CD4-positive, alpha-beta T cell (primary cell): Measurements from ENCODE around the gene MIA2. TPM values are rescaled to one million over a fixed set of nuclear protein-coding genes. Genes with fewer than 3 reads are reported as not detected.
A peak's percentile ranks its signal among the peaks of the same experiment; 100 is the strongest.

Experiments used
- ATAC-seq: fragments of 200-7000 bp; cut with Tn5 transposase; one replicate; pipeline ENCODE4 v1.10.0; 2022; ENCODE audit warnings: mild to moderate bottlenecking; ENCODE audit not compliant: poor library complexity
- CTCF ChIA-PET: fragments of 350-600 bp; sonication (Branson Sonifier 250); formaldehyde crosslinking; loops from one replicate; lab custom pipeline; 2021; ENCODE audit warnings: antibody characterized with exemption, inconsistent platforms; lab: Charles Lee
- POLR2A ChIA-PET: fragments of 350-600 bp; sonication (Branson Sonifier 250); formaldehyde crosslinking; loops from one replicate; lab custom pipeline; 2021; ENCODE audit warnings: antibody characterized with exemption, inconsistent platforms; lab: Charles Lee
- DNase-seq, 14 experiments: peaks; one replicate each; pipeline ENCODE4 v3.0.0-alpha.2; 2013 to 2020; ENCODE audit warnings: mixed read lengths in 2 of 14
- H3K27ac ChIP-seq, 2 donors: one replicate each; pipeline versions ENCODE4 v1.5.1 to v1.7.0; 2013; ENCODE audit warnings: low read length in 2 of 2, low read depth in 1 of 2, mild to moderate bottlenecking in 1 of 2
- H3K27me3 ChIP-seq, 2 experiments: 1 replicate in 1 of 2; 2 replicates in 1 of 2; pipeline versions ENCODE4 v1.6.1 to v1.7.0; 2013; ENCODE audit warnings: low read length in 2 of 2, control low read depth in 1 of 2, mild to moderate bottlenecking in 1 of 2, moderate library complexity in 1 of 2; ENCODE audit not compliant: insufficient read depth in 2 of 2, control insufficient read depth in 1 of 2
- H3K36me3 ChIP-seq: one replicate; pipeline ENCODE4 v1.6.1; 2013; ENCODE audit warnings: low read length, control low read depth; ENCODE audit not compliant: insufficient read depth
- H3K4me1 ChIP-seq: one replicate; pipeline ENCODE4 v1.6.1; 2013; ENCODE audit warnings: low read length, control low read depth; ENCODE audit not compliant: insufficient read depth
- H3K4me3 ChIP-seq: one replicate; pipeline ENCODE4 v1.5.1; 2013; ENCODE audit warnings: mild to moderate bottlenecking, low read length, moderate library complexity
- H3K9me3 ChIP-seq, 2 experiments: 1 replicate in 1 of 2; 2 replicates in 1 of 2; pipeline versions ENCODE4 v1.6.1 to v1.7.0; 2013; ENCODE audit warnings: low read length in 2 of 2, mild to moderate bottlenecking in 2 of 2, control low read depth in 1 of 2, moderate library complexity in 1 of 2; ENCODE audit not compliant: control insufficient read depth in 1 of 2, insufficient read depth in 1 of 2
- H3K27ac Mint-ChIP-seq: one replicate; pipeline ENCODE4 v1.8.0; 2020; ENCODE audit warnings: mixed read lengths
- H3K27me3 Mint-ChIP-seq: one replicate; pipeline ENCODE4 v1.8.0; 2021; ENCODE audit warnings: mixed read lengths
- H3K36me3 Mint-ChIP-seq: one replicate; pipeline ENCODE4 v1.8.0; 2021; ENCODE audit warnings: low read depth, mixed read lengths
- H3K4me1 Mint-ChIP-seq: one replicate; pipeline ENCODE4 v1.8.0; 2021; ENCODE audit warnings: low read depth, mixed read lengths
- H3K4me3 Mint-ChIP-seq: one replicate; pipeline ENCODE4 v1.8.0; 2020; ENCODE audit warnings: mild to moderate bottlenecking, mixed read lengths
- H3K9me3 Mint-ChIP-seq: one replicate; pipeline ENCODE4 v1.8.0; 2020; ENCODE audit warnings: mixed read lengths
- intact Hi-C, 2 experiments: fragments of 100-400 bp; cut with DNase I in 1 of 2; cut with micrococcal nuclease in 1 of 2; formaldehyde crosslinking; loops; one replicate each; pipeline versions ENCODE4 v1.15.1 to v1.9.0; 2023 to 2025; cut with DNase I, micrococcal nuclease
- total RNA-seq, 174 experiments: library from RNA in 2 of 174; stranded (reverse) in 2 of 174; gene quantifications; one replicate each; pipeline ENCODE4 v1.2.3 and lab custom pipeline; 2021 to 2026
- TF ChIP-seq, protein P1 (sequence below): fragments of 200-600 bp; IDR thresholded peaks from one replicate; pipeline ENCODE4 v1.8.0; 2022; ENCODE audit warnings: antibody characterized with exemption, mild to moderate bottlenecking

The MIA2 gene
- total RNA-seq, 2 experiments from 2014 or later = 21.1 to 24.1 TPM

DNA sequence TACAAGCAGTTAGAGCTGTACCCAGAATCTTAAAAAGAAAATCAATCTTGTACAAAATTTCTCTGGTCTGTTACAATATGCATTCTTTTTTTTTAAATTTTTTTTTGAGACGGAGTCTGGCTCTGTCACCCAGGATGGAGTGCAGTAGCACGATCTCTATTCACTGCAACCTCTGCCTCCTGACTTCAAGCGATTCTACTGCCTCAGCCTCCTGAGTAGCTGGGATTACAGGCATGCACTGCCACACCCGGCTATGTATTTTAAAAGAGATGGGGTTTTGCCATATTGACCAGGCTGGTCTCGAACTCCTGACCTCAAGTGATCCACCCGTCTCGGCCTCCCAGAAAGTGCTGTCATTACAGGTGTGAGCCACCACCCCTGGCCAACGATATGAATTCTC is 194.4 kb downstream of the MIA2 start:
- Histone ChIP-seq H3K9me3 (no peaks in the 10 kb centered on the region), H3K27ac (no peak overlapping the region), H3K4me1 (peaks cover 33% of the 10 kb centered on the region), H3K36me3 (no peaks in the 10 kb centered on the region), H3K27me3 (no peaks in the 10 kb centered on the region), H3K4me3 (no peak overlapping the region)
- DNase-seq (no peak), ATAC-seq (no peak)
- Mint-ChIP-seq H3K36me3 (peaks cover 37% of the 10 kb centered on the region), H3K27me3 (no peaks in the 10 kb centered on the region), H3K4me3 (peak overlapping the region; percentile 100), H3K27ac (no peak overlapping the region), H3K4me1 (peaks cover 77% of the 10 kb centered on the region), H3K9me3 (no peaks in the 10 kb centered on the region)
- intact Hi-C loops = loop anchor here in 1 of 2 experiments (5.0 kb wide), 1 partner anchor 161 kb away; no protein-coding TSS in a partner anchor
- ChIA-PET POLR2A (interaction anchor here (0.9 kb wide), 1 partner anchor 11 kb away, joined by 3 read pairs; no protein-coding TSS in a partner anchor), CTCF (no interaction called here)
- TF ChIP-seq, protein P1, sequence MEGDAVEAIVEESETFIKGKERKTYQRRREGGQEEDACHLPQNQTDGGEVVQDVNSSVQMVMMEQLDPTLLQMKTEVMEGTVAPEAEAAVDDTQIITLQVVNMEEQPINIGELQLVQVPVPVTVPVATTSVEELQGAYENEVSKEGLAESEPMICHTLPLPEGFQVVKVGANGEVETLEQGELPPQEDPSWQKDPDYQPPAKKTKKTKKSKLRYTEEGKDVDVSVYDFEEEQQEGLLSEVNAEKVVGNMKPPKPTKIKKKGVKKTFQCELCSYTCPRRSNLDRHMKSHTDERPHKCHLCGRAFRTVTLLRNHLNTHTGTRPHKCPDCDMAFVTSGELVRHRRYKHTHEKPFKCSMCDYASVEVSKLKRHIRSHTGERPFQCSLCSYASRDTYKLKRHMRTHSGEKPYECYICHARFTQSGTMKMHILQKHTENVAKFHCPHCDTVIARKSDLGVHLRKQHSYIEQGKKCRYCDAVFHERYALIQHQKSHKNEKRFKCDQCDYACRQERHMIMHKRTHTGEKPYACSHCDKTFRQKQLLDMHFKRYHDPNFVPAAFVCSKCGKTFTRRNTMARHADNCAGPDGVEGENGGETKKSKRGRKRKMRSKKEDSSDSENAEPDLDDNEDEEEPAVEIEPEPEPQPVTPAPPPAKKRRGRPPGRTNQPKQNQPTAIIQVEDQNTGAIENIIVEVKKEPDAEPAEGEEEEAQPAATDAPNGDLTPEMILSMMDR = no peak

DNA sequence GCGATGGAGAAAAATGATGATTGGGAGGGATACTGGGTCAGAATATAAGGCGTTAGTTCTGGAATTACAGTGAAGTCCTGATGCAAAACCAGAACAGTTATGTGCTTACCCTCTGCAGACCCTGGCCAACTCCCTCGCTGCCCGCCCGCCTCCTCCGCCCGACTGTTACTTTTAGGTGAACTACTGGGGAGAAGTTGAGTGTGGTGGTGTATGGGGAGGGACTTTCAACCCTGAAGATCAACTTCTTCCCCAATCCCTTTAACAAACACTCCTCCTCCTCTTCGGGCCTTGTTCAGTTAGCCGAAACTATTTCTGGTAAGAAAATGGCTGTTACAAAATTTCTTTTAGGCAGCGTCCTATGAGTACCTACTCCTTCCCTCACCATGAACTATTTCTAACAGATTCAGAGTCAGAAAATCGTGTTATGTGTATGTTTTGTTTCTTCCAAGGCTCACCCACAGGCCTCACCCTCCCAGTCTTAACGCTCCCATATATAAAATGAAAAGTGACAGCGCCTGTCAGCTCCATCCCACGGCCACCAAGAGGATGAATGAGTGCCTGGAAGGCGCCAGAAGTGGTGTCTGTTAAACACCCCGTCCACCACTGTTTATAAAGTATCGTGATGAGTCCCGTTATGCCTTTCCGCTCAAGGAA is 197.2 kb downstream of the MIA2 start:
- H3K27ac Mint-ChIP-seq = peak overlapping the region; percentile 100
- peaks cover 40% of the 10 kb centered on the region for H3K4me1 ChIP-seq
- H3K27me3 Mint-ChIP-seq = no peaks in the 10 kb centered on the region
- H3K36me3 Mint-ChIP-seq = peaks cover 37% of the 10 kb centered on the region
- intact Hi-C loops = loop anchor here (2.0 to 5.0 kb wide), 3 partner anchors 164 to 328 kb away; partner anchors contain the start of genes PNN (in 1 of the 2) and SEC23A (in 1 of the 2)
- no peaks in the 10 kb centered on the region for H3K9me3 ChIP-seq
- H3K4me3 Mint-ChIP-seq = peak overlapping the region; percentile 100
- H3K27me3 ChIP-seq = no peaks in the 10 kb centered on the region
- H3K36me3 ChIP-seq = no peaks in the 10 kb centered on the region
- DNase-seq (peak in 3 of 14 experiments; percentile 7 to 24 (median 20)), ATAC-seq (no peak)
- POLR2A ChIA-PET = interaction anchor here (0.6 to 4.6 kb wide), 18 partner anchors 10 to 598 kb away, joined by 3 to 99 read pairs (median 8); partner anchors contain the start of genes GEMIN2, PNN, SEC23A and TRAPPC6B
- H3K27ac ChIP-seq = peak overlapping the region; percentile 58 to 99
- TF ChIP-seq, protein P1 = no peak
- peaks cover 62% of the 10 kb centered on the region for H3K4me1 Mint-ChIP-seq
- peak overlapping the region; percentile 88 for H3K4me3 ChIP-seq
- no peaks in the 10 kb centered on the region for H3K9me3 Mint-ChIP-seq
- CTCF ChIA-PET = no interaction called here

DNA sequence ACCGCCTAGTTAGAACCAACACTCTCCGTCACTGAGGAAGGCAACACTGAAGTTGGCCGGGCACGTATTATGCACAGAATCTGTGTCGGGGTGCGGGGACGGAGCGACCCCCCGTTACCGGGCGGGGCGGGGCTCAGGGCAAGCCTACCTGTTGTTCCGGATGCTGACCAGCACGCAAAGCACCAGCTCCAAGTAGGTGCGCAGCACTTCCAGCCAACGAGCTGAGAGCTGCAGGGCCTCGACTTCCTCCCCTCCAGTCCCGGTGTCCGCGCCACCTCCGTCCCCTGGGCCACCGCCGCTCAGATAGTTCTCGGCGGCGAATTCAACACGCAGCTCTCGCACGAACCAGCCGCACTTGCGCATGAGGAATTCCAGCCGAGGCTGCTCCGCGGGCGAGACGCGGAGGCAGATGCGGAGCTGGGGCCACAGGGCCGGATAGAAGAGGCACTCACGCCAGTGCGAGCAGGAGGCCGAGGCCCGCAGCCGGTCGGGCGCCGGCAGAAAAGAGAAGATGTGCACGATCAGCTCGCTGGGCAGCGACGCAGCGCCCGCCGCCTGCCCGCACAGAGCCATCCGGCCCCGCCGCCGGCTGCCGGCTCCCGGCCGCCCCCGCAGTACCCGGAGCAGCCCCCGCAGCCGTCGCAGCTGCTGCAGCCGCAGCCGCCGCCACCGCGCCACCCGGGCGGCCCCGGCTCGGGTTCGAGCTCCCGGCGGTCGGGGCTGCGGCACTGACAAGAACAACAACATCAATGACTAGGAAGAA is 197.9 kb downstream of the MIA2 start:
- Mint-ChIP-seq H3K27ac (peak overlapping the region; percentile 100), H3K4me1 (peaks cover 56% of the 10 kb centered on the region), H3K9me3 (no peaks in the 10 kb centered on the region), H3K36me3 (peaks cover 33% of the 10 kb centered on the region), H3K4me3 (peak overlapping the region; percentile 100), H3K27me3 (no peaks in the 10 kb centered on the region)
- TF ChIP-seq, protein P1 = no peak
- H3K27me3 ChIP-seq = no peaks in the 10 kb centered on the region
- DNase-seq = peak in 13 of 14 experiments; percentile 13 to 75 (median 42)
- peak; percentile 2 for ATAC-seq
- ChIA-PET POLR2A (interaction anchor here (0.6 to 4.6 kb wide), 31 partner anchors 9 to 1366 kb away, joined by 3 to 99 read pairs (median 4); partner anchors contain the start of genes GEMIN2, PNN, SEC23A and TRAPPC6B), CTCF (no interaction called here)
- no peaks in the 10 kb centered on the region for H3K9me3 ChIP-seq
- H3K4me1 ChIP-seq = peaks cover 37% of the 10 kb centered on the region
- intact Hi-C loops = loop anchor here (1.0 to 5.0 kb wide), 5 partner anchors 165 to 329 kb away; partner anchors contain the start of genes PNN (in 2 of the 2), GEMIN2 (in 1 of the 2) and SEC23A (in 1 of the 2)
- H3K27ac ChIP-seq = peak overlapping the region; percentile 99 to 100
- no peaks in the 10 kb centered on the region for H3K36me3 ChIP-seq
- H3K4me3 ChIP-seq = peak overlapping the region; percentile 88
